BLaER1 treated with 17β-estradiol and CSF1 and Interleukin-3, amounts not matched to agents 10 nM and 100 nM (cell line): Measurements from ENCODE around the gene TOP3A.

Experiments used
- H3K27ac ChIP-seq, 11 experiments: shearing (Covaris generic); formaldehyde crosslinking; 2 replicates each; pipeline ENCODE4 v1.8.1; 2022
- H3K27me3 ChIP-seq, 11 experiments: shearing (Covaris generic); formaldehyde crosslinking; 2 replicates each; pipeline ENCODE4 v1.8.1; 2022
- H3K36me3 ChIP-seq, 11 experiments: shearing (Covaris generic); formaldehyde crosslinking; 2 replicates each; pipeline ENCODE4 v1.8.1; 2022
- H3K4me1 ChIP-seq, 10 experiments: shearing (Covaris generic); formaldehyde crosslinking; 2 replicates each; pipeline ENCODE4 v1.8.1; 2022
- H3K4me2 ChIP-seq, 11 experiments: shearing (Covaris generic); formaldehyde crosslinking; 2 replicates each; pipeline ENCODE4 v1.8.1; 2022
- H3K4me3 ChIP-seq, 10 experiments: shearing (Covaris generic); formaldehyde crosslinking; 2 replicates each; pipeline ENCODE4 v1.8.1; 2022
- H3K9ac ChIP-seq, 11 experiments: shearing (Covaris generic); formaldehyde crosslinking; 2 replicates each; pipeline ENCODE4 v1.8.1; 2022
- H3K9me3 ChIP-seq, 11 experiments: shearing (Covaris generic); formaldehyde crosslinking; replicated peaks in 1 of 11; 2 replicates each; pipeline ENCODE4 v1.8.1; 2022
- H4K20me1 ChIP-seq, 11 experiments: shearing (Covaris generic); formaldehyde crosslinking; 2 replicates each; pipeline ENCODE4 v1.8.1; 2022
- Cebpa-rat ChIP-seq, 11 experiments: shearing (Covaris generic); IDR thresholded peaks; 2 replicates each; pipeline ENCODE4 v1.8.1; 2022

TOP3A gene

DNA sequence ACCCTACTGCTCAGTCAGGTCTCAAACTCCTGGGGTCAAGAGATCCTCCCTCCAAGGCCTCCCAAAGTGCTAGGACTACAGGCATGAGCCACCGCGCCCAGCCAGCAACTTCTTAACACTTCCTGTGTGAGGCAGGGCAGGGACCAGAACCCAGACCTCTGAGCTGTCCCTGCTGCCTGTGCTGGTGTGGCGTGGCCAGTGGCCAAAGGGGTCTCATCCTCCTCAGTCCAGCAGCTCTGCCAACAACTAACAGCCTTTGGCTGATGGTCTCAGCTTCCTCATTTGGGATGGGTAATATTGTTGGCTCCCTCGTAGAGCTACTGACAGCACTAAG, 90.8 kb downstream of the TOP3A start:
- Histone ChIP-seq H3K27me3 (no peaks in the 10 kb centered on the region), H4K20me1 (peaks cover 0 to 31% (median 27%) of the 10 kb centered on the region in 11 experiments; a peak in 20 of 22 replicates), H3K9ac (no peak overlapping the region), H3K9me3 (no peaks in the 10 kb centered on the region), H3K4me1 (peaks cover 38 to 54% (median 44%) of the 10 kb centered on the region in 10 experiments), H3K4me2 (peak overlapping the region in 6 of 11 experiments; percentile 77 to 96 (median 86); a peak in 7 of 22 replicates), H3K36me3 (no peaks in the 10 kb centered on the region), H3K27ac (peak overlapping the region in 2 of 11 experiments; percentile 7 to 68; a peak in 1 of 22 replicates), H3K4me3 (no peak overlapping the region)
- no peak for TF ChIP-seq Cebpa-rat (IDR thresholded peaks at IDR 0.05)
